ENCODE measurements around the gene DNAH7.

- TF ChIP-seq POLR2AphosphoS5 (IDR thresholded peaks at IDR 0.05) (no peak), CTCF (IDR thresholded peaks at IDR 0.05) (no peak), POLR2A (IDR thresholded peaks at IDR 0.05) (no peak)
Measured at GRCh38 chr2:195819276-195819675, 249.4 kb downstream of the DNAH7 start.
